Stimulated activated CD8-positive, alpha-beta memory T cell treated with anti-CD3 and anti-CD28 coated beads, Interleukin-12 subunit alpha, Interleukin-12 subunit beta, amount 100 ng/mL, for 4 hours (primary cell): ENCODE results near the gene DDRGK1.
"Not testable (repeated sequence)": the region's sequence is repeated elsewhere in the genome, so short reads cannot be mapped to it uniquely, and the experiment has no call there.

ENCODE experiments used
- DNase-seq: peaks from one replicate; pipeline ENCODE4 v3.0.0-alpha.2; 2020; ENCODE audit warnings: low read depth

The DDRGK1 gene

GRCh38 chr20:3215359-3215917, 11.0 kb upstream of the DDRGK1 start:
- not testable (repeated sequence) for DNase-seq

- no peak for DNase-seq
These were observed 8.7 kb upstream of the DDRGK1 start for GRCh38 chr20:3213226-3213625.

- DNase-seq: no peak
These were observed 5.9 kb upstream of the DDRGK1 start for GRCh38 chr20:3210346-3210745.

- DNase-seq: no peak
These were observed 5.5 kb upstream of the DDRGK1 start for GRCh38 chr20:3209946-3210317.

- DNase-seq: peak; percentile 40
These were observed 4.9 kb upstream of the DDRGK1 start, which contains the start of gene ITPA for GRCh38 chr20:3209257-3209945. TSS of gene ITPA (plus strand) at chr20:3209498. CDS start at chr20:3209552, 54 bp downstream.

GRCh38 chr20:3208786-3209256, 4.3 kb upstream of the DDRGK1 start:
- no peak for DNase-seq

GRCh38 chr20:3203315-3204123, 963 bp downstream of the DDRGK1 start:
- no peak for DNase-seq

GRCh38 chr20:3202965-3203314, 1.5 kb downstream of the DDRGK1 start:
- DNase-seq: no peak

GRCh38 chr20:3199976-3200755, 4.3 kb downstream of the DDRGK1 start:
- DNase-seq: no peak

- DNase-seq: no peak
These were observed 5.3 kb downstream of the DDRGK1 start for GRCh38 chr20:3199206-3199605.

GRCh38 chr20:3195590-3196237, 8.8 kb downstream of the DDRGK1 start:
- no peak for DNase-seq

- DNase-seq: no peak
These were observed 9.7 kb downstream of the DDRGK1 start for GRCh38 chr20:3194617-3195280.

GRCh38 chr20:3193806-3194616, 10.5 kb downstream of the DDRGK1 start:
- no peak for DNase-seq

- no peak for DNase-seq
These were observed 12.1 kb downstream of the DDRGK1 start for GRCh38 chr20:3192226-3193015.

- no peak for DNase-seq
These were observed 13.8 kb downstream of the DDRGK1 start for GRCh38 chr20:3190681-3191111.

GRCh38 chr20:3189561-3190131, 14.8 kb downstream of the DDRGK1 start:
- DNase-seq: no peak

GRCh38 chr20:3188823-3189413, 15.6 kb downstream of the DDRGK1 start:
- DNase-seq: no peak

- DNase-seq: not testable (repeated sequence)
These were observed 16.6 kb downstream of the DDRGK1 start for GRCh38 chr20:3187861-3188260.
